ENCODE data around the gene SHCBP1L. TPM values are rescaled to one million over a fixed set of nuclear protein-coding genes. Genes with fewer than 3 reads are reported as not detected.

SHCBP1L gene
- total and polyA plus RNA-seq, 2 donors (not counting 1 experiment from before 2014, with no cell fraction given) = not detected

- H3K79me2 ChIP-seq (ENCODE audit: control insufficient read depth, insufficient read depth, low read length) = no peaks in the 10 kb centered on the region
- intact Hi-C loops (cut with micrococcal nuclease) = no loop called here
- Mint-ChIP-seq H3K4me3 (no peak overlapping the region), H3K4me1 (no peaks in the 10 kb centered on the region), H3K27me3 (no peaks in the 10 kb centered on the region), H3K27ac (no peak overlapping the region), H3K9me3 (ENCODE audit: insufficient read depth) (no peaks in the 10 kb centered on the region)
- no peak overlapping the region for H3K4me3 ChIP-seq (ENCODE audit: control extremely low read depth in 1 of 5, extremely low read depth in 1 of 5, insufficient read depth in 1 of 5, low read depth in 2 of 5, low read length in 4 of 5)
- no peak overlapping the region for H3K27ac ChIP-seq (ENCODE audit: low read length in 2 of 2)
- H3K9me3 ChIP-seq (ENCODE audit: control extremely low read depth in 1 of 3, control insufficient read depth in 2 of 3, insufficient read depth in 1 of 3, low read length in 2 of 3) = no peaks in the 10 kb centered on the region
- WGBS (ENCODE audit: insufficient coverage) = 90% methylated on average over 3 of the region's 4 CpGs
- ChIA-PET POLR2A (no interaction called here), CTCF (no interaction called here)
- ATAC-seq (ENCODE audit: low read depth) = no peak
- no peak overlapping the region for H3K9ac ChIP-seq (ENCODE audit: low read length)
- H3K27me3 ChIP-seq (replicated peaks in 1 of 4; ENCODE audit: control extremely low read depth in 1 of 4, control insufficient read depth in 3 of 4, insufficient read depth in 4 of 4, low read length in 3 of 4) = no peaks in the 10 kb centered on the region
- peaks cover 3 to 99% of the 10 kb centered on the region in 2 experiments for H3K36me3 ChIP-seq (replicated peaks in 1 of 2; ENCODE audit: control extremely low read depth in 1 of 2, control insufficient read depth in 1 of 2, extremely low read depth in 1 of 2, insufficient read depth in 2 of 2, low read length in 1 of 2)
- peaks cover 55% of the 10 kb centered on the region for H4K20me1 ChIP-seq (ENCODE audit: control insufficient read depth, insufficient read depth, low read length, poor library complexity, severe bottlenecking)
- no peak overlapping the region for H3K4me2 ChIP-seq (replicated peaks; ENCODE audit: low read depth, low read length, poor library complexity, severe bottlenecking)
- no peaks in the 10 kb centered on the region for H3K4me1 ChIP-seq (ENCODE audit: control insufficient read depth in 2 of 2, insufficient read depth in 2 of 2, low read length in 2 of 2)
- no peak for TF ChIP-seq CTCF (IDR thresholded peaks at IDR 0.05)
- TF ChIP-seq EZH2 (IDR thresholded peaks at IDR 0.05; ENCODE audit: borderline replicate concordance, insufficient read depth, low read depth, low read length, poor library complexity, severe bottlenecking) = no peak
- H2AFZ ChIP-seq (ENCODE audit: insufficient read depth, low read depth, low read length, poor library complexity, severe bottlenecking) = no peak overlapping the region
- DNase-seq = no peak
Measured at GRCh38 chr1:182860658-182861057, 92.3 kb downstream of the SHCBP1L start.

GRCh38 chr1:182857212-182857611, 95.8 kb downstream of the SHCBP1L start:
- Mint-ChIP-seq H3K4me1 (no peaks in the 10 kb centered on the region), H3K27ac (no peak overlapping the region), H3K9me3 (ENCODE audit: insufficient read depth) (no peaks in the 10 kb centered on the region), H3K27me3 (no peaks in the 10 kb centered on the region), H3K4me3 (no peak overlapping the region)
- ChIA-PET CTCF (no interaction called here), POLR2A (no interaction called here)
- Histone ChIP-seq H3K79me2 (ENCODE audit: control insufficient read depth, insufficient read depth, low read length) (peaks cover 9% of the 10 kb centered on the region), H3K4me1 (ENCODE audit: control insufficient read depth in 2 of 2, insufficient read depth in 2 of 2, low read length in 2 of 2) (no peaks in the 10 kb centered on the region), H3K36me3 (replicated peaks in 1 of 2; ENCODE audit: control extremely low read depth in 1 of 2, control insufficient read depth in 1 of 2, extremely low read depth in 1 of 2, insufficient read depth in 2 of 2, low read length in 1 of 2) (peaks cover 2 to 99% of the 10 kb centered on the region in 2 experiments), H4K20me1 (ENCODE audit: control insufficient read depth, insufficient read depth, low read length, poor library complexity, severe bottlenecking) (peaks cover 63% of the 10 kb centered on the region), H3K9ac (ENCODE audit: low read length) (no peak overlapping the region), H3K4me3 (ENCODE audit: control extremely low read depth in 1 of 5, extremely low read depth in 1 of 5, insufficient read depth in 1 of 5, low read depth in 2 of 5, low read length in 4 of 5) (no peak overlapping the region), H2AFZ (ENCODE audit: insufficient read depth, low read depth, low read length, poor library complexity, severe bottlenecking) (no peak overlapping the region), H3K27ac (ENCODE audit: low read length in 2 of 2) (no peak overlapping the region), H3K4me2 (replicated peaks; ENCODE audit: low read depth, low read length, poor library complexity, severe bottlenecking) (no peak overlapping the region), H3K9me3 (ENCODE audit: control extremely low read depth in 1 of 3, control insufficient read depth in 2 of 3, insufficient read depth in 1 of 3, low read length in 2 of 3) (no peaks in the 10 kb centered on the region), H3K27me3 (replicated peaks in 1 of 4; ENCODE audit: control extremely low read depth in 1 of 4, control insufficient read depth in 3 of 4, insufficient read depth in 4 of 4, low read length in 3 of 4) (no peaks in the 10 kb centered on the region)
- intact Hi-C loops (cut with micrococcal nuclease) = loop anchor here (2.0 kb wide), 1 partner anchor 16 kb away; no protein-coding TSS in a partner anchor
- ATAC-seq (ENCODE audit: low read depth) = no peak
- DNase-seq = no peak
- no CpG with 5 or more reads among the region's 3 CpGs for WGBS (ENCODE audit: insufficient coverage)
- no peak for TF ChIP-seq EZH2 (IDR thresholded peaks at IDR 0.05; ENCODE audit: borderline replicate concordance, insufficient read depth, low read depth, low read length, poor library complexity, severe bottlenecking)
- TF ChIP-seq CTCF (IDR thresholded peaks at IDR 0.05) = no peak

All from B cell (primary cell).